NCI-H2227 treated with DMSO at 0.1 percent for 48 hours (cell line): ENCODE results near the gene TRMT1.

ENCODE experiments used
- DNase-seq: peaks from one replicate; lab custom pipeline; 2025; lab: John Stamatoyannopoulos, UW

The TRMT1 gene

GRCh38 chr19:13090511-13091231 is 25.9 kb downstream of the TRMT1 start:
- DNase-seq, result no peak

DNA sequence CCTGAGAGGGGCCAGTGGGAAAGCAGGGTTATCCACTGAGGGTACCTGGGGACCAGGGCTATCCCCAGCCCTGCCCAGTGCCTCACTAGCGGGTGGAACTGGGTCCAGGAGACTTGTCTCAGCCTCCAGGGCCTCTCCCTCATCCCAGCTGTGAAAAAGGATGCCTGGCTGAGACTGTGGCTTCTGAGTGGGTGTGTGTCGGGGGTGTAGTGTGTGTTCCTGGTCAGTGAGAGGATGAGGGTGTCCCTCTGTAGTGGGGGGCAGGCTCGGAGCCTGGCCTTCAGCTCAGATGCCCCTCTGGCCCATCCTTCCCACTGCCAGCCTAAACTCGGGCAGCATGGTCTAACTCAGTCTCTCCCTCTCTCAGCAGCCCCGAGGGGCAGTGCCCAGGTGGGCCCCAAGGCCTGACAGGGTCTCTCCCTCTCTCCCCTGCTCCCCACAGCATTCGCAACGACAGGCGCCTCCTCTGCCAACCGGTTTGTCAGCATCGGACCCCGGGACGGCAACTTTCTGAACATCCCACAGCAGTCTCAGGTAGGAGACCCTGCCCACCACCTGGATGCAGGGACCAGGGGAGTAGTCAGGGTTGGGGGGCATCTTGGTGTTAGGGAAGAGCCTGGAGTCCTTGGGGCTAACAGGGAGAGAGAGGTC is 26.6 kb downstream of the TRMT1 start:
- DNase-seq, result no peak

DNA sequence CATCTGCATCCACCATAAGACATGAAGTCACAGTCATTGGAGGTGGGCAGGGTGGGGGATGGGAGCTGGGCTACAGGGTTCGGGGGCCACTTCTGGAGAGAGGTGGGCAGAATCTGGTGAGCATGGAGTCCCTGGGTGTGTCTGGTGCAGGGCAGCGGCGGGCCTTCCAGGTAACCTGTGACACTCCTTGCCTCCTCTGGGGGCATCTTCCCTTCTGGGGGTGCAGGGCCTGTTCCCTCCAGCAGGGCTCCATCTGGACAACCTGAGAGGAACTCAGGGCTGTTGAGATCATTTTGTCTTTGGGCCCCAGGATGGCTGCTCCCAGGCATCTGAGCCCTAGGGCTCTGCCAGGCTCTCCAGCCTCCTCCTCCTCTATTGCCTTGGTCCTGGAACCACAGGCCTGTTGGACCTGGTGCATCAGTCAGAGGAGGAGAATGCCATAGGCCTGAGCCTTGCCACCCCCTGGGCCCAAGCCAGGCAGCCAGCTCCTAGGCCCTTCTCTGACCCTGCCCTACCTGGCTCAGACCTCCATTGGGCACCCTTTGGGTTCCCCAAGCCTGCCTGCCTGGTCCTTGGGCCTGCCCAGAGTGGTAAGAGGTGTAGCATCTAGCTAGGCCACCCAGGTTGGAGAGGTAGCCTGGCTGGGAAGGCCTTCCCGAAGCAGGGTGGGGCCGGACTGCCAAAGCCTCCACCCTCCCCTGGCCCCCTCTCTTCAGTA is 27.2 kb downstream of the TRMT1 start:
- no peak for DNase-seq

DNA sequence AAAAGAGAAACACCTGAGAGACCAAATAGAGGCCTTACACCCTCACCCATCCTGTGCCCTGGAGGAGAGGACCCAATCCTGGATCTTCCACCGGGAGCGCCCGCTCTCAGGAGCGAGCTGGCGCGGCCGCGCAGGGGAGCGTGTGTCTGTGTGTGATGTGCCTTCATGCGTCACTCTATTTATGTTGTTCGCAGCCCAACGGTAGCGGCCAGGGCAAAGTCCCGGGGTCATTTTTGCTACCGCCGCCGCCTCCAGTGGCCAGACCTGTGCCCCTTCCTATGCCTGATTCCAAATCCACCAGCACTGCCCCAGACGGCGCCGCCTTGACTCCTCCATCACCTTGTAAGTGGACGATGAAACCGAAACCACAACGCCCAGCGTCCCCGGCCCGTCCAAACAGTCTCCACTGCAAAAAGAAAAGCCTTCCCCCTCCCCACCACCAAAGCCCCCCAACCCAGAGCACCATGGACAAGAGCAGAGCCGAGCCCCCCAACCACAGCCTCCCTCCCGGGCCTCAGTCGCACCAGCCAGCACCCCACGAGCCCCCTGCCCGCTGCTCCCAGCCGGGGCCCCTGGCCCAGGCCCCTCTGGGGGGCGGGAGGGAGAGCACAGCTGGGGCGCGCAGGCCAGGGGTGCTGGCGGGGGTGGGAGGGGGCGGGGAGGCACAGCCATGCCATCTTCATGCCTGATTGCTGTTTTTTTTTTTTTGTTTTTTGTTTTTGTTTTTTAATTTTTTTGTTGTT is 28.6 kb downstream of the TRMT1 start:
- DNase-seq, result no peak

DNA sequence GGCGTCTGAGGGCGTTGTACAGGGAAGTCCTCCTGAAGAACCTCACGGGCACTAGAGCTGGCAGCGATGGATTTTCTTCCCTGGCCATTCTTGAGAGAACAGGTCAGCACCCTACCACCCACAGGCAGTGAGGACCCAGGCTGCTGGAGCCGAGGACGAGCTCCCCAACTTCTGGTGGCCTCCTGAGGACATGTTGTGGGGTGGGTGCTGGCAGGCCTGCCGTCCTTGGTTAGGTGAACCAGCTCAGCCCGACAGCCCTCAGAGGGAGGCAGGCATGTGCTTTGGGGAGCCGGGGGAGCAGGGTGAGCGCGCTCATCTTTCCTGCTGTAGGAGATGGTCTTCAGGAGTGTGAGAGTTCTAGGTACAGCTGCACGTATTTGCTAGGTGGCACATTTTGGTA is 29.2 kb downstream of the TRMT1 start:
- DNase-seq, result no peak

GRCh38 chr19:13086341-13086740 is 30.2 kb downstream of the TRMT1 start:
- no peak for DNase-seq

- no peak for DNase-seq
Observed at GRCh38 chr19:13085666-13086065, 30.9 kb downstream of the TRMT1 start.

- DNase-seq, result peak; percentile 17
Observed at GRCh38 chr19:13083627-13084026, 32.9 kb downstream of the TRMT1 start.

DNA sequence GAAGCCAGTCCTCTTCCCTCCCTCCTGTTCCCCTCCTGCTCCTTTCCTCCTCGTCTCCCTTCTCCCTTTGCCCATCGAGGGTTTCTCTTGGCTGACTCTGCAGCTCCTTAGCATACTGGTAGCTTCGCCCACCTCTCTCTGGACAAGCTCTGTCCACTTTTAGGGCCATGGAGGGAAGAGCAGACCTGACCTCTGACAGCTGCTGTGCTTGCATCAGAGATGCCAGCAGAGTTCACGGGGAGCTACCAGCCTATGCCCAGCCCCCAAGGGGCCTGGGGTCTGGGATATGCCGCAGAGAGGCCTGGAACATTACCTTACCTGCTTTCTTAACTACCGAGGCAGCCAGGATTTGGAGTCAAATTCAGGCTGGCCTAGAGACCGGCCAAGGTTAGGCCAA is 33.5 kb downstream of the TRMT1 start:
- DNase-seq, result no peak

- DNase-seq, result peak; percentile 23
Observed at GRCh38 chr19:13082192-13083007, 34.1 kb downstream of the TRMT1 start.

DNA sequence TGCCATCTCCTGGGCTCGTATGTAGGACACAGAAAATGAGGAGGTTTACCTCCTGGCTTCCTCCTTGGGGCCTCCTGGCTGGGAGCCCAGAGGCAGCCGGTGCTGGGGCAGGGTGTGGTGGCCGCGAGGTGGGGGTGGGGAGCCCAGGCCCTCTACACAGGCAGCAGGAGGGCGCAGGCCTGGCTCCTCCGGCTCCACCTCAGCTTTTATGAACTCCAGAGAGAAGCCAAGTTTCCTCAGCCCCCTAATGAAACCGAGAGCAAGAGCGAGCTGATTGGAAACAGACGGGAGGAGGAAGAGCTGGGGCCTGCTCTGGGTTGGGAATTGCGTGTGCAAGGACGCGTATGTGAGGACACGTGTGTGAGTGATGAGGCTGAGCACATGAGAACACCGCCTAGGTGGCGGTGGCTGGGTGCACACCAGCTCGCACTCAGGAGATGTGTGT is 37.0 kb downstream of the TRMT1 start:
- no peak for DNase-seq

DNA sequence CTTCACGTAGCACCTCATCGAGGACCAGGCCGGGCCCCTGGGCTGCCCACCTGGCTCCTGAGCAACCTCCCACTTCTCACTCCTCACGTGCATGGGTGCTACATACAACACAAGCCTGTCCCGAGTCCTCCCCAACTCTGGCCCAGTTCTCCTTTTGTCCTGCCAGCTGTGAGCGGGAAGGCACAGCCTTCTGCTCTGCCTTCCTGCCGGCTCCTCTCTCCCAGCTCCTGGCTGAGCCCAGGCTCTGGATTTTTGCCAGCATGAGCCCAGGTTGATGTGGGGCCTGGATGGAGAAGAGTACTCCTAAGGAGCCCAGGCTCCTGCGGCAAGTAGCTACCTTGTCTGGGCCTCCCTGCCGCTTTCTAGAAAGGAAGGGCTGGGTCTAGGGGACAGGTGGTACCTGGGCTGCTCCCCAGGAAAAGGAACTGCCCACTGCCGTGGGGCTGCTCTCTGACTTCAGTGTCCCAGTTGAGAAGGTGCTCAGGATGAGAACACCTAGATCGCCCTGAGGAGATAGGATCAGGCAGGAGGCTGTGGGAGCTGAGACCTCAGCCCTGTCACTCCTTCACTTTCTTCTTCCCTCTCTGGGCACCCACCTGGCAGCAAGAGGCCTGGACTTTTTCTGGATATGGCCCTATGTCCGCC is 37.5 kb downstream of the TRMT1 start:
- no peak for DNase-seq

DNA sequence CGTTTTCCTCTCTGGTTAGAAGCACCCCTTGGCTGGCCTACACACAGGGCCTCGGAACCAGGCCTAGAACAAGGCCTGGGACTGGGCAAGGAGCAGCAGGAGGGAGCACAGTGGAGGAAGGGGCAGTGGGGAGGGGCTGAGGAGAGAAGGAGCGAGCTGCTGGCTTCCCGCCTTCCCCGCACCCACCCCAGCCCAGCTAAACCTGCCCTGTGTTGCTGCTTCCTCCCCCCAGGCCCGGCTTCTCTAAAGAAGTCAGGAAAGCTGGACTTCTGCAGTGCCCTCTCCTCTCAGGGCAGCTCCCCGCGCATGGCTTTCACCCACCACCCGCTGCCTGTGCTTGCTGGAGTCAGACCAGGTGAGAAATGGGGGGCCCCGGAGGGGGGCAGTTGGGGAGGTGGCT is 38.2 kb downstream of the TRMT1 start:
- DNase-seq, result no peak

DNA sequence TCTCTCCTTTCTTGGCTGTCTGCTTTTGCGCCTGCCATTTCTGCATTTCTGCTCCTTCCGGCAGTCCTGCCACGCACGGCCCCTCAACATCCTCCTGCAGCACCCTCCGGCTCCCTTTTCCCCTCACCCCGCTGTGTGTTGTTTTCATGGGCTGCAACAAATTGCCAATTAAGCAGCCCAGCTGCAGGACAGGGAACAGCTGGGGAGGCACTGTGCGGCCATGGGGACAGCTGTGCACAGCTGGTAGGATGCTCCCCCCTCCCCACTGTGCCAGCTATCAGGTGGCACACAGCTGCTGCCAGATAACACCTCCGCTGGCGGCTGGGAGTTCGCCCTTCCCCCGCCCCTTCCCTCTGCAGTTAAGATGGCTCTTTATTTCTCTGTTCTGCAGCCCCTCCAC is 39.3 kb downstream of the TRMT1 start:
- no peak for DNase-seq

GRCh38 chr19:13076787-13077186 is 39.8 kb downstream of the TRMT1 start:
- no peak for DNase-seq

DNA sequence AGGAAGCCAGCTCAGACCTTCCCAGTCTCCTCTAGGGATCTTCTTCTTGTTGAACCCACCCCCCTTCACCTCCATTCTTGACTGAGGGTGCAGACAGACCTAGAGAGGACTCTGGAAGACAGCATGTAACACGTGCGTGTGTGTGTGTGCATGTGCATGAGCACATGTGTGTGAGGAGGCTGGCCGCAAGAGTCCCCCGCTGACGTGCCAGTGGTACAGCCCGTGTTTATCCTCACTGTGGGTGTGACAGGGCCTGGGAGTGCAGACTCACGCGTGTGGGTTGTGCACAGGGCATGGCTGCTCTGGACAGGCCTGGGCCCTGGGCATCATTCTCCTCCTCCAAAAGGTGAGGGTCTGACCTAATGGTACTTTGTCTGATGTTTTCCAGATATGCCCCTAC is 40.2 kb downstream of the TRMT1 start:
- no peak for DNase-seq

DNA sequence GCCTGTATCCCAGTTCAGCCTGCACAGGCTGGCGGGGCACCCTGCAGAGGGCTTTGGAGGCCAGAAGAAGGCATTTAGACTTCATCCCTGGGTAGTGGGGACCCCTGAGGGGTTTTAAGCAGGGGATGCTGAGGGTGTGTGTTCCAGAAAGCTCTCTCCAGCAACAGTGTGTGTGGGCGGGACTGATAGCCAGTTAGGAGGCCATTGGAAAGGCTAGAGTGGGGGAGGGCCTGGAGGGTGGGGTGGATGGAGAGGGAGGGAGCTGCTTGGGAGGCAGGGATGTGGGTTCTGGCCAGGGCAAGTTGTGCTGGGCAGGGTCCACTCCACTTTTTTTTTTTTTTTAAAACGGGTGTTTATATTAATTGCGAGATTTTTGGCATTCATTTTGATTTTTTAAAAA is 42.2 kb downstream of the TRMT1 start:
- no peak for DNase-seq

DNA sequence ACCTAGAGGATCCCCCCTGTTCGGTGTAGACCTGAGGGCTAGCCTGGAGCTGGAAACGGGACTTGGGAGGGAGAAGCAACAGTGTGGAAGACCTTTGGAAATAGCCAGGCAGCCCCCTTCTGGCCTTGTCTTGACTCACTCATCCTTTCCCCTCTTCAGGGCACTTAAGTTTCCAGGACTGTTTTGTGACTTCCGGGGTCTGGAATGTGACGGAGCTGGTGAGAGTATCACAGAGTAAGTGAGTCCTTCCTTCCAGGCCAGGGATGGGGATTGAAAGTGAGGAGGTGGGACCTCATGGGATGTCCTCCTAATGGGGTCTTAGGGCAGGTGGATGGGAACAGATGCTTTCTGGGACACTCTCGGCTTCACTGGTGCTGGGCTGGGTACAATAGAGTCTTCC is 43.3 kb downstream of the TRMT1 start:
- no peak for DNase-seq

GRCh38 chr19:13072188-13072908 is 44.2 kb downstream of the TRMT1 start:
- DNase-seq, result no peak

DNA sequence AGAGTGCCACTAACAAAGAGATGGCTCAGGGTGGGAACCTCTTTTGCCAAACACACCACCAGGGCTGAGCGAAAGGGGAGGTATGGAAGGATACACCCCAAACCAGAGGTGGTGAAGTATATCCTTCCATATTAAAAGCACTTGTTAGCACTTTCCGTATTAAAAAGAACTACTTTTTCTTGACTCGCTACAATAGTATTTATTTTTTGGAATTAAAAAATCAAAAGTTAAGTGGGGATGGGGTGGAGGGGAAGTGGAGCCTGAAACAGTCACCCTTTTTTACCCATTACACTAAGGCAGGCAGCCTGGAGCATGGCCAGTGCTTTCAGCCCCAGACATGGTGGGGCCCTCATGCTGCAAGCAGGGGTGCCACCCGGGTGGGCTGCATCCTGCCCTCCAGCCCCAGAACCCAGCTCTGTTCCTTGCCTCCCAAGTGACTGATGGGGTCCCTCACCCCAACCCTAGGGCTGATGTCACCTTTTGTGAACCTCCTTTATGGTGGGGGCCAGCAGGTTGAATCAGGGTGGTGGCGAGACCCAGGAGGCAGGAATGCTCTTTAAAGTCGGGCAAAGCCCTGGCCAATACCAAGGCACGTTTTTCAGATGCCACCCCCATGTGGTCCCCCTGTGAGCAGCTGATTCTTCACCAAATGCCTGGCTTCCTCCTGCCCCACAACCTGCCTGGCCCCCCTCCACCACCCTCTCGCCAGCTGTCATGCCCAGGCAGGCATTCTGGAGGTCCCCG is 44.9 kb downstream of the TRMT1 start:
- DNase-seq, result no peak
